AG10803 (cell line): ENCODE data around the gene SLC30A7.
A peak's percentile ranks its signal among the peaks of the same experiment; 100 is the strongest.
"Not testable (repeated sequence)": the region's sequence is repeated elsewhere in the genome, so short reads cannot be mapped to it uniquely, and the experiment has no call there.

ENCODE experiments used
- DNase-seq: peaks from one replicate; pipeline ENCODE4 v3.0.0; 2010; ENCODE audit warnings: low read depth
- H3K4me3 ChIP-seq: 2 replicates; pipeline ENCODE4 v1.5.1; 2011; ENCODE audit warnings: mild to moderate bottlenecking, low read length, control low read depth
- TF ChIP-seq, protein P1 (sequence below): conservative IDR thresholded peaks from 2 replicates; pipeline ENCODE4 v1.5.1; 2011; ENCODE audit warnings: mild to moderate bottlenecking, low read length, control low read depth, inconsistent platforms

Gene SLC30A7

DNA sequence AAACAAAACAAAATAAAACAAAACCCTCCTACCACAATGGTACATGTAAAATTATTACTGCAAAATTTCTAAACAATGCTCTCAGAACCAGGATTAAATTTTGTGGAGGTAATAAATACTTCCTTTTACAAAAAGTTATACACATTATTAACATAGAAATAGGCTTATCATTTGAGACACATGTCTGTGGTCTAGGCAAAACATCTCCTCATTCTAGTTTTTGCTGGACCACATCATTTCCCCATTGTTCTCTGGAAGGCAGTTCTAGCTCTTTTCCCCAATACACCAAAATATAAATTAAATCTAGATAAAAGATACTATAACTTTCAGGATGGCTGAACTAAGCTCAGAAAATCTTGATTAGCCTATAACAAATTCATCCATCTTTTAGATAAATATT lies 19.6 kb upstream of the SLC30A7 start:
- TF ChIP-seq, protein P1, sequence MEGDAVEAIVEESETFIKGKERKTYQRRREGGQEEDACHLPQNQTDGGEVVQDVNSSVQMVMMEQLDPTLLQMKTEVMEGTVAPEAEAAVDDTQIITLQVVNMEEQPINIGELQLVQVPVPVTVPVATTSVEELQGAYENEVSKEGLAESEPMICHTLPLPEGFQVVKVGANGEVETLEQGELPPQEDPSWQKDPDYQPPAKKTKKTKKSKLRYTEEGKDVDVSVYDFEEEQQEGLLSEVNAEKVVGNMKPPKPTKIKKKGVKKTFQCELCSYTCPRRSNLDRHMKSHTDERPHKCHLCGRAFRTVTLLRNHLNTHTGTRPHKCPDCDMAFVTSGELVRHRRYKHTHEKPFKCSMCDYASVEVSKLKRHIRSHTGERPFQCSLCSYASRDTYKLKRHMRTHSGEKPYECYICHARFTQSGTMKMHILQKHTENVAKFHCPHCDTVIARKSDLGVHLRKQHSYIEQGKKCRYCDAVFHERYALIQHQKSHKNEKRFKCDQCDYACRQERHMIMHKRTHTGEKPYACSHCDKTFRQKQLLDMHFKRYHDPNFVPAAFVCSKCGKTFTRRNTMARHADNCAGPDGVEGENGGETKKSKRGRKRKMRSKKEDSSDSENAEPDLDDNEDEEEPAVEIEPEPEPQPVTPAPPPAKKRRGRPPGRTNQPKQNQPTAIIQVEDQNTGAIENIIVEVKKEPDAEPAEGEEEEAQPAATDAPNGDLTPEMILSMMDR: no peak
- DNase-seq: no peak
- no peak overlapping the region for H3K4me3 ChIP-seq

DNA sequence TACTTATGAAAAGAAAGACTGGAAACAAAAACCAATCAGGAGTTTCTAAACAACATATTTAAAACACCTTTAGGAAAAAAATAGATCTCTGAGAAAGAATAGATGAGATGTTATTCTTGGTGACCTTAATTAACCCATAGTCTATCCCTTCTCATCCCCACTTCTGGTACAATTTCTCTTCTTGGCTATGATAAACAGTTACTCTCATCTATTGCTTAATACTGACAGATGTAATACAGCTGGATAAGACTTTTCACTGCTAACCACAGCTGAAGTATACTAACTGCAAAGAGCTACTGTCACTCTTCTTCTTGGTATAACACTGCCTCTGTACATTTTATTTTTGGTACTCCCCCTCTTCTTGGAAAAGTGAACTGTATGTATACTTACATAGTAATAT lies 16.5 kb upstream of the SLC30A7 start:
- H3K4me3 ChIP-seq: no peak overlapping the region
- peak; percentile 21 for DNase-seq
- TF ChIP-seq, protein P1: no peak

DNA sequence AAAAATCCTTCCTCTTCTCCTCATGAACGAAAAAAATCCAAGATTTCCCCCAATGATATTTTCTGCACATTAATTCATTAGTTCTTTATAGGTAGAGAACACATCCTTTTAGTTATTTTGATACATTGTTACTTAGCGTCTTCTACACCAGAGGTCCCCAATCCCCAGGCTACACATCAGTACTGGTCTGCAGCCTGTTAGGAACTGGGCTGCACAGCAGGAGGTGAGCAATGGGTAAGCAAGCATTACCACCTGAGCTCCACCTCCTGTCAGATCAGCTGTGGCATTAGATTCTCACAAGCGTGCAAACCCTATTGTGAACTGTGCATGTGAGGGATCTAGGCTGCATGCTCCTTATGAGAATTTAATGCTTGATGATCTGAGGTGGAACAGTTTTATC lies 14.2 kb upstream of the SLC30A7 start:
- TF ChIP-seq, protein P1: no peak
- no peak overlapping the region for H3K4me3 ChIP-seq
- DNase-seq: no peak

DNA sequence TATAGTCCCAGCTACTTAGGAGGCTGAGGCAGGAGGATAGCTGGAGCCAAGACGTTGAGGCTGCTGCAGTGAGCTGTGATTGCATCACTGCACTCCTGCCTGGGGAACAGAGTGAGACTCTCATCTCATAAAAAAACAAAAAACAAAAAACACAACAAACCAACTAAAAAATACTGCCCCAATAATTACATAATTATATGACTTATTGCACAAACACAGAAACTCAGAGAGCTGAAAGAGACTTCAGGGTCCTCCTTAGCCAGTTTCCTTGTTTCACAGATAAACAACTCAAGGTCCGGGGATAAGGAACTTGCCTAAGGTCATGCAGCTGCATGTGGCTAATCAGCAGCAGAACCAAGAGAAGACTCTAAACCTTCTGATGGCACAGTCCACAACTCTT lies 13.2 kb upstream of the SLC30A7 start:
- TF ChIP-seq, protein P1: no peak
- H3K4me3 ChIP-seq: no peak overlapping the region
- DNase-seq: no peak

DNA sequence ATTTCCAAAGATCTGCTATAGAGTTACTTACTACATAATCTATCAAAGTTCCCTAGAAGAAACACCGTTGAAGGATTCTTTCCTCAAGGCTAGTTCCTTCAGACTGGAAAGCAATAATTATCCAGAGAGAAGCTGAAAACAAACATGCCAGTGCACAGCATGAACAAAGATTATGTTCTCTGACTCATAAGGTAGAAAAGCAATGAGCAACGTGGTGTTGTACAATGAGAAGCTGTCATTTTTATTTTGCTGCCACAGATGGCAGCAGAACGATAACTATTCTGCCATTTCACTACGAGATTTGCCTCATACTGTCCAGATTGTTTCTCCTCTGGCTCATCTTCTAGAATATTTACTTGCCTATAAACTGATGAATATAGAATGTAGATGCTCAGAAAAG lies 11.9 kb upstream of the SLC30A7 start:
- DNase-seq: peak; percentile 46
- no peak overlapping the region for H3K4me3 ChIP-seq
- TF ChIP-seq, protein P1: no peak; the same call in 1 of the 2 replicates

DNA sequence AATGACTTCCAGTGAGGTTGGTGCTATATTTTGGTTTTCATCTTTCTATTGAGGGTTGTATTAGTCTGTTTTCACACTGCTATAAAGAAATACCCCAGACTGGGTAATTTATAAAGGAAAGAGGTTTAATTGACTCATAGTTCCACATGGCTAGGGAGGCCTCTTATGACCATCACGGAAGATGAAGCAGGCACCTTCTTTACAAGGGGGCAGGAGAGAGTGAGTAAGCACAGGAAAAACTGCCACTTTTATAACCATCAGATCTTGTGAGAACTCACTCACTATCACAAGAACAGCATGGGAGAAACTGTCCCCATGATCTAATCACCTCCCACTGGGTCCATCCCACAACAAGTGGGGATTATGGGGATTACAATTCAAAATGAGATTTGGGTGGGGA lies 6.9 kb upstream of the SLC30A7 start:
- DNase-seq, H3K4me3 ChIP-seq: not testable (repeated sequence)

DNA sequence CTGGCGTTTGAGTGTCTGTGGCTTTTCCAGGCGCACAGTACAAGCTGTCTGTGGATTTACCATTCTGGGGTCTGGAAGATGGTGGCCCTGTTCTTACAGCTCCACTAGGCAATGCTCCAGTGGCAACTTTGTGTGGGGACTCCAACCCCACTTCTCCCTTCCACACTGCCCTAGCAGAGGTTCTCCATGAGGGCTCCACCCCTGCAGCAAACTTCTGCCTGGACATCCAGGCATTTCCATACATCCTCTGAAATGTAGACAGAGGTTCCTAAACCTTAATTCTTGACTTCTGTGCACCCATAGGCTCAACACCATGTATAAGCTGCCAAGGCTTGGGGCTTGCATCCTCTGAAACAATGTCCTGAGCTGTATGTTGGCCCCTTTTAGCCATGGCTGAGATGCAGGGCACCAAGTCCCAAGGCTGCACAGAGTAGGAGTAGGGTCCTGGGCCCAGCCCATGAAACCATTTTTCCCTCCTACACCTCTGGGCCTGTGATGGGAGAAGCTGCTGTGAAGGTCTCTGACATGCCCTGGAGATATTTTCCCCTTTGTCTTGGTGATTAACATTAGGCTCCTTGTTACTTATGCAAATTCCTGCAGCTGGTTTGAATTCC lies 5.9 kb upstream of the SLC30A7 start:
- not testable (repeated sequence) for H3K4me3 ChIP-seq, DNase-seq

DNA sequence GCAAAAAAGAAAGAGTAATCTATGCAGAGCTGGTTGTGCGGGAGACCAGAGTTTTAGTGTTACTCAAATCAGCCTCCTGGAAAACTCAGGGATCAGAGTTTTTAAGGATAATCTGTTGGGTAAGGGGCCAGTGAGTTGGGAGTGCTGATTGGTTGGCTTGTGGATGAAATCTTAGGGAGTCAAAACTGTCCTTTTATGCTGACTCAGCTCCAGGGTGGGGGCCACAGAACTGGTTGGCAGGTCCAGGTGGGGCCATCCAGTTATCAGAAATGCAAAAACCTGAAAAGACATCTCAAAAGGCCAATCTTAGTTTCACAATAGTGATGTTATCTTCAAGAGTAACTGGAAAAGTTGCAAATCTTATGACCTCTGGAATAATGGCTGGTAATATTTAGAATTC lies 4.5 kb upstream of the SLC30A7 start:
- no peak for DNase-seq
- TF ChIP-seq, protein P1: no peak
- no peak overlapping the region for H3K4me3 ChIP-seq
